ENCODE measurements around the gene STARD13. TPM values are rescaled to one million over a fixed set of nuclear protein-coding genes. Genes with fewer than 3 reads are reported as not detected.

The STARD13 gene
- polyA plus RNA-seq, 1 donor (not counting 4 experiments of a cell fraction or from before 2014, with no cell fraction given), result 11.9 TPM

- dilution Hi-C loops (cut with MboI; ENCODE audit: extremely low pct_ligation_motif_present, low sequenced_read_pairs), result no loop called here
- H3K9me1 ChIP-seq (ENCODE audit: control insufficient read depth, extremely low read depth, insufficient read depth, low read length), result no peaks in the 10 kb centered on the region
- H2AFZ ChIP-seq (ENCODE audit: control insufficient read depth, low read length), result no peak overlapping the region
- no peaks in the 10 kb centered on the region for H3K27me3 ChIP-seq (ENCODE audit: control insufficient read depth, extremely low read depth, insufficient read depth, low read length)
- H3K4me1 ChIP-seq (ENCODE audit: control insufficient read depth, extremely low read depth, insufficient read depth, low read length), result no peaks in the 10 kb centered on the region
- DNase-seq (ENCODE audit: low read depth, low spot score) (no peak), FAIRE-seq (no peak)
- no peak overlapping the region for H3K9ac ChIP-seq (ENCODE audit: control insufficient read depth, extremely low read depth, insufficient read depth, low read length)
- H3K27ac ChIP-seq (ENCODE audit: control insufficient read depth, insufficient read depth, low read length), result no peak overlapping the region
- H3K9me3 ChIP-seq (ENCODE audit: control insufficient read depth, low read depth, low read length), result no peaks in the 10 kb centered on the region
- TF ChIP-seq, protein P1, sequence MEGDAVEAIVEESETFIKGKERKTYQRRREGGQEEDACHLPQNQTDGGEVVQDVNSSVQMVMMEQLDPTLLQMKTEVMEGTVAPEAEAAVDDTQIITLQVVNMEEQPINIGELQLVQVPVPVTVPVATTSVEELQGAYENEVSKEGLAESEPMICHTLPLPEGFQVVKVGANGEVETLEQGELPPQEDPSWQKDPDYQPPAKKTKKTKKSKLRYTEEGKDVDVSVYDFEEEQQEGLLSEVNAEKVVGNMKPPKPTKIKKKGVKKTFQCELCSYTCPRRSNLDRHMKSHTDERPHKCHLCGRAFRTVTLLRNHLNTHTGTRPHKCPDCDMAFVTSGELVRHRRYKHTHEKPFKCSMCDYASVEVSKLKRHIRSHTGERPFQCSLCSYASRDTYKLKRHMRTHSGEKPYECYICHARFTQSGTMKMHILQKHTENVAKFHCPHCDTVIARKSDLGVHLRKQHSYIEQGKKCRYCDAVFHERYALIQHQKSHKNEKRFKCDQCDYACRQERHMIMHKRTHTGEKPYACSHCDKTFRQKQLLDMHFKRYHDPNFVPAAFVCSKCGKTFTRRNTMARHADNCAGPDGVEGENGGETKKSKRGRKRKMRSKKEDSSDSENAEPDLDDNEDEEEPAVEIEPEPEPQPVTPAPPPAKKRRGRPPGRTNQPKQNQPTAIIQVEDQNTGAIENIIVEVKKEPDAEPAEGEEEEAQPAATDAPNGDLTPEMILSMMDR (optimal IDR thresholded peaks at IDR 0.05 in 1 of 3, IDR thresholded peaks at IDR 0.05 in 1 of 3, conservative IDR thresholded peaks at IDR 0.05 in 1 of 3; ENCODE audit: extremely low read depth in 1 of 3, insufficient read depth in 2 of 3, low read length in 3 of 3), result no peak
- no peak for TF ChIP-seq EZH2 (IDR thresholded peaks at IDR 0.05; ENCODE audit: low read length)
- peaks cover 9% of the 10 kb centered on the region for H3K79me2 ChIP-seq (ENCODE audit: control insufficient read depth, insufficient read depth, low read length)
- no peak overlapping the region for H3K4me3 ChIP-seq (ENCODE audit: control insufficient read depth in 2 of 3, extremely low read depth in 1 of 3, insufficient read depth in 2 of 3, low read depth in 1 of 3, low read length in 3 of 3)
- H3K36me3 ChIP-seq (ENCODE audit: control insufficient read depth in 2 of 2, extremely low read depth in 1 of 2, insufficient read depth in 2 of 2, low read length in 2 of 2), result no peaks in the 10 kb centered on the region
- no peak overlapping the region for H3K4me2 ChIP-seq (ENCODE audit: control insufficient read depth, extremely low read depth, insufficient read depth, low read depth, low read length)
- no peaks in the 10 kb centered on the region for H4K20me1 ChIP-seq (ENCODE audit: control insufficient read depth, extremely low read depth, insufficient read depth, low read length)
These were observed 92.1 kb downstream of the STARD13 start for GRCh38 chr13:33193428-33193974.

- no peak for DNase-seq (ENCODE audit: low read depth, low spot score)
- H3K79me2 ChIP-seq (ENCODE audit: control insufficient read depth, insufficient read depth, low read length), result peaks cover 7% of the 10 kb centered on the region
- TF ChIP-seq, protein P1 (optimal IDR thresholded peaks at IDR 0.05 in 1 of 3, IDR thresholded peaks at IDR 0.05 in 1 of 3, conservative IDR thresholded peaks at IDR 0.05 in 1 of 3; ENCODE audit: extremely low read depth in 1 of 3, insufficient read depth in 2 of 3, low read length in 3 of 3), result no peak
- TF ChIP-seq EZH2 (IDR thresholded peaks at IDR 0.05; ENCODE audit: low read length), result no peak
- no peak for FAIRE-seq
- H3K4me2 ChIP-seq (ENCODE audit: control insufficient read depth, extremely low read depth, insufficient read depth, low read depth, low read length), result no peak overlapping the region
- peaks cover 6% of the 10 kb centered on the region for H3K4me1 ChIP-seq (ENCODE audit: control insufficient read depth, extremely low read depth, insufficient read depth, low read length)
- H3K27me3 ChIP-seq (ENCODE audit: control insufficient read depth, extremely low read depth, insufficient read depth, low read length), result no peaks in the 10 kb centered on the region
- H3K4me3 ChIP-seq (ENCODE audit: control insufficient read depth in 2 of 3, extremely low read depth in 1 of 3, insufficient read depth in 2 of 3, low read depth in 1 of 3, low read length in 3 of 3), result no peak overlapping the region
- no peaks in the 10 kb centered on the region for H3K9me1 ChIP-seq (ENCODE audit: control insufficient read depth, extremely low read depth, insufficient read depth, low read length)
- H3K36me3 ChIP-seq (ENCODE audit: control insufficient read depth in 2 of 2, extremely low read depth in 1 of 2, insufficient read depth in 2 of 2, low read length in 2 of 2), result peaks cover 0 to 2% of the 10 kb centered on the region in 2 experiments
- H3K27ac ChIP-seq (ENCODE audit: control insufficient read depth, insufficient read depth, low read length), result no peak overlapping the region
- no peak overlapping the region for H2AFZ ChIP-seq (ENCODE audit: control insufficient read depth, low read length)
- H4K20me1 ChIP-seq (ENCODE audit: control insufficient read depth, extremely low read depth, insufficient read depth, low read length), result no peaks in the 10 kb centered on the region
- dilution Hi-C loops (cut with MboI; ENCODE audit: extremely low pct_ligation_motif_present, low sequenced_read_pairs), result no loop called here
- no peak overlapping the region for H3K9ac ChIP-seq (ENCODE audit: control insufficient read depth, extremely low read depth, insufficient read depth, low read length)
- no peaks in the 10 kb centered on the region for H3K9me3 ChIP-seq (ENCODE audit: control insufficient read depth, low read depth, low read length)
These were observed 93.9 kb downstream of the STARD13 start for GRCh38 chr13:33191425-33192210.
